ENCODE measurements around the gene PRELID2.

- TF ChIP-seq, protein P1, sequence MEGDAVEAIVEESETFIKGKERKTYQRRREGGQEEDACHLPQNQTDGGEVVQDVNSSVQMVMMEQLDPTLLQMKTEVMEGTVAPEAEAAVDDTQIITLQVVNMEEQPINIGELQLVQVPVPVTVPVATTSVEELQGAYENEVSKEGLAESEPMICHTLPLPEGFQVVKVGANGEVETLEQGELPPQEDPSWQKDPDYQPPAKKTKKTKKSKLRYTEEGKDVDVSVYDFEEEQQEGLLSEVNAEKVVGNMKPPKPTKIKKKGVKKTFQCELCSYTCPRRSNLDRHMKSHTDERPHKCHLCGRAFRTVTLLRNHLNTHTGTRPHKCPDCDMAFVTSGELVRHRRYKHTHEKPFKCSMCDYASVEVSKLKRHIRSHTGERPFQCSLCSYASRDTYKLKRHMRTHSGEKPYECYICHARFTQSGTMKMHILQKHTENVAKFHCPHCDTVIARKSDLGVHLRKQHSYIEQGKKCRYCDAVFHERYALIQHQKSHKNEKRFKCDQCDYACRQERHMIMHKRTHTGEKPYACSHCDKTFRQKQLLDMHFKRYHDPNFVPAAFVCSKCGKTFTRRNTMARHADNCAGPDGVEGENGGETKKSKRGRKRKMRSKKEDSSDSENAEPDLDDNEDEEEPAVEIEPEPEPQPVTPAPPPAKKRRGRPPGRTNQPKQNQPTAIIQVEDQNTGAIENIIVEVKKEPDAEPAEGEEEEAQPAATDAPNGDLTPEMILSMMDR (IDR thresholded peaks at IDR 0.05 in 4 of 5, conservative IDR thresholded peaks at IDR 0.05 in 1 of 5): no peak
- no peak for TF ChIP-seq POLR2A (IDR thresholded peaks at IDR 0.05)
Measured at GRCh38 chr5:145787507-145787906, 47.6 kb downstream of the PRELID2 start.
